Adrenal gland (tissue), 5 donors: ENCODE results near the gene MTG2.

Experiments
- CTCF ChIP-seq, 6 experiments: fragments of 450-650 bp in 4 of 6; fragments of 200-600 bp in 2 of 6; sonication (generic) in 1 of 6; IDR thresholded peaks; 1 replicate in 5 of 6; 2 replicates in 1 of 6; pipeline versions ENCODE4 v1.5.1 to v1.8.0; 2016 to 2021; ENCODE audit warnings: antibody characterized with exemption in 6 of 6, mild to moderate bottlenecking in 2 of 6, moderate library complexity in 1 of 6
- POLR2A ChIP-seq, 2 donors: fragments of 450-650 bp; IDR thresholded peaks; one replicate each; pipeline ENCODE4 v1.6.1; 2017; ENCODE audit warnings: antibody characterized with exemption in 2 of 2, mild to moderate bottlenecking in 2 of 2, moderate library complexity in 1 of 2
- donor health status: DM: no; HTN: no; CAD: no.

DNA sequence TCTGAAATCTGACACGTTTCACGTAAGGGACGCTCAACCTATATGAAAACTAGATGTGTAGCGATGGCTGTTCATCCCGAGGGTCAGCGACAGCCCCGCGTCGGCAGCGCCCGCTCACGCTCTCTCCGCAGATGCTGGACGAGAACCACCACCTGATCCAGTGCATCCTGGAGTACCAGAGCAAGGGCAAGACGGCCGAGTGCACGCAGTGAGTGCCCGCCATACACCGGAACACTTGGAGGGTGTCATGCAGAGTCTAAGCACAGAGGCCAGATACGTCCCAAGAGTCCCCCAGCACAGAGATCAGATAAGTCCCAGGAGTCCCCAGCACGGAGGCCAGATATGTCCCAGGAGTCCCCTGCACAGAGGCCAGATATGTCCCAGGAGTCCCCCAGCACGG, 24.3 kb upstream of the MTG2 start:
- TF ChIP-seq CTCF (IDR thresholded peaks at IDR 0.05) (no peak), POLR2A (IDR thresholded peaks at IDR 0.05) (no peak)
